ENCODE measurements around the gene TACR3.
"Not testable (repeated sequence)": the region's sequence is repeated elsewhere in the genome, so short reads cannot be mapped to it uniquely, and the experiment has no call there.

The TACR3 gene

DNA sequence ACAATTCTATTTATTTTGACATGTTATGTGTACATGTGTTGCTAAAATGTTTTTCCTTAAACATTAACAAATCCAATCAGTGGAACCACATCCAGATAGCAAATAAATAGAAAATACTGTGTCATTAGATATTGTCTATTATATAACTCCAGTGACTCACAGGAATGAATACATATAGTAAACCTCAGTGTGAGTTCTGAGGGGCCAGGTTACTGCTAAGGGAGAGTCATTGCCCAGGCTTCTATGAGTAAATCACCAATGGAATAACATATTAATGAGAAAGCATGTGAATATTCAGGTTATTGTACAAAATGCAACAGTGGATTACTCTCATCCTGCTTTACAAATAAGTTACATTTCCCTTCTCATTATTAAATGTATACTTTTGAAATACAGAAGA is 27.2 kb downstream of the TACR3 start:
- no peaks in the 10 kb centered on the region for H3K9me3 ChIP-seq (ENCODE audit: control insufficient read depth, low read length)
- DNase-seq: no peak
- H3K4me1 ChIP-seq (ENCODE audit: control insufficient read depth, insufficient read depth, low read length, poor library complexity, severe bottlenecking): no peaks in the 10 kb centered on the region
- H3K4me3 ChIP-seq (ENCODE audit: insufficient read depth, low read depth, low read length, poor library complexity, severe bottlenecking): no peak overlapping the region
- no peak overlapping the region for H3K27ac ChIP-seq (ENCODE audit: insufficient read depth, low read length, poor library complexity, severe bottlenecking)
- H3K36me3 ChIP-seq (ENCODE audit: control insufficient read depth, insufficient read depth, low read length): no peaks in the 10 kb centered on the region
- H3K27me3 ChIP-seq (replicated peaks; ENCODE audit: control insufficient read depth, insufficient read depth, low read length, poor library complexity, severe bottlenecking): no peaks in the 10 kb centered on the region

- no peak for DNase-seq
- Histone ChIP-seq H3K27me3 (replicated peaks; ENCODE audit: control insufficient read depth, insufficient read depth, low read length, poor library complexity, severe bottlenecking) (no peaks in the 10 kb centered on the region), H3K27ac (ENCODE audit: insufficient read depth, low read length, poor library complexity, severe bottlenecking) (no peak overlapping the region), H3K9me3 (ENCODE audit: control insufficient read depth, low read length) (no peaks in the 10 kb centered on the region), H3K4me3 (ENCODE audit: insufficient read depth, low read depth, low read length, poor library complexity, severe bottlenecking) (no peak overlapping the region), H3K36me3 (ENCODE audit: control insufficient read depth, insufficient read depth, low read length) (no peaks in the 10 kb centered on the region), H3K4me1 (ENCODE audit: control insufficient read depth, insufficient read depth, low read length, poor library complexity, severe bottlenecking) (no peaks in the 10 kb centered on the region)
These were observed 45.8 kb downstream of the TACR3 start for GRCh38 chr4:103673983-103674382.

DNA sequence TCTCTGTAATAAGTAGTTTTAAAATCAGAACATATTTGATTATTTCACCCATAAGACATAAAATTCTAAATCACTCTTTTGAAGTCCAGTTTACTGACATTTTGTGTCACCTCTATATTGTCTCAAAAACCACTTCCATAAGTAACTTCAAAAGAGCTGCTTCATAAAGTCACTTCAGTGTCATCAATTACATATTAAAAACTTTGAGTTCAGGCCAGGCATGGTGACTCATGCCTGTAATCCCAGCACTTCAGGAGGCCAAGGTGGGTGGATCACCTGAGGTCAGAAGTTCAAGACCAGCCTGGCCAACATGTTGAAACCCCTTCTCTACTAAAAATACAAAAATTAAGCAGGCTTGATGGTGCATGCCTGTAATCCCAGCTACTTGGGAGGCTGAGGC is 53.0 kb downstream of the TACR3 start:
- H3K36me3 ChIP-seq (ENCODE audit: control insufficient read depth, insufficient read depth, low read length); H3K4me3 ChIP-seq (ENCODE audit: insufficient read depth, low read depth, low read length, poor library complexity, severe bottlenecking); H3K27me3 ChIP-seq (replicated peaks; ENCODE audit: control insufficient read depth, insufficient read depth, low read length, poor library complexity, severe bottlenecking); H3K9me3 ChIP-seq (ENCODE audit: control insufficient read depth, low read length); H3K27ac ChIP-seq (ENCODE audit: insufficient read depth, low read length, poor library complexity, severe bottlenecking); DNase-seq; H3K4me1 ChIP-seq (ENCODE audit: control insufficient read depth, insufficient read depth, low read length, poor library complexity, severe bottlenecking): not testable (repeated sequence)

DNA sequence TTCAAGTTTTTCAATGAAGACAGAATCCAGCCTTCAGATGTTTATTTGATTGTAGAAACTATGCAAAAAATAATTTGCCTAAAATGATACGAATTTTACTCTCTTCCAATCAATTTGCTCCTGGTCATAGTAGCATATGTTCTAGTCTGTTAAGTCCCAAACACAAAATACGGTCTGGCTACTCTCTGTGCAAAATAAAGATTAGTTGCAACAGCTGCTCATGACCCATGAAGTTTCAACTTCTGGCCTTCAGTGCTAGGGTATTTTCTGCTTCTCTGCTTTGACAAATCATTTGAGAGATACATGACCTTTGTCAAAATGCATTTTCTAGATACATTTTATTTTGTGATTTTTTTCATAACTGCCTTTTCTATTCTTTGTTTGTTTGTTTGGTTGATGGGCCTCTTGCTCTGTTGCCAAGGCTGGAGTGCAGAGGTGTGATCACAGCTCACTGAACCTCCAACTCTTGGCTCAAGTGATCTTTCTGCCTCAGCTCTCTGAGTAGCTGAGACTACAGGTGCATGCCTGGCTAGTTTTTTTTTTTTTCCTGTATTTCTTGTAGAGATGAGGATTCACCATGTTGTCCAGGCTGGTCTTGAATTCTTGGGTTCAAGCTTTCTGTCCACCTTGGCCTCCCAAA is 55.2 kb downstream of the TACR3 start:
- H3K27me3 ChIP-seq (replicated peaks; ENCODE audit: control insufficient read depth, insufficient read depth, low read length, poor library complexity, severe bottlenecking): no peaks in the 10 kb centered on the region
- H3K9me3 ChIP-seq (ENCODE audit: control insufficient read depth, low read length): no peaks in the 10 kb centered on the region
- no peaks in the 10 kb centered on the region for H3K4me1 ChIP-seq (ENCODE audit: control insufficient read depth, insufficient read depth, low read length, poor library complexity, severe bottlenecking)
- H3K4me3 ChIP-seq (ENCODE audit: insufficient read depth, low read depth, low read length, poor library complexity, severe bottlenecking): no peak overlapping the region
- DNase-seq: no peak
- H3K27ac ChIP-seq (ENCODE audit: insufficient read depth, low read length, poor library complexity, severe bottlenecking): no peak overlapping the region
- no peaks in the 10 kb centered on the region for H3K36me3 ChIP-seq (ENCODE audit: control insufficient read depth, insufficient read depth, low read length)

DNA sequence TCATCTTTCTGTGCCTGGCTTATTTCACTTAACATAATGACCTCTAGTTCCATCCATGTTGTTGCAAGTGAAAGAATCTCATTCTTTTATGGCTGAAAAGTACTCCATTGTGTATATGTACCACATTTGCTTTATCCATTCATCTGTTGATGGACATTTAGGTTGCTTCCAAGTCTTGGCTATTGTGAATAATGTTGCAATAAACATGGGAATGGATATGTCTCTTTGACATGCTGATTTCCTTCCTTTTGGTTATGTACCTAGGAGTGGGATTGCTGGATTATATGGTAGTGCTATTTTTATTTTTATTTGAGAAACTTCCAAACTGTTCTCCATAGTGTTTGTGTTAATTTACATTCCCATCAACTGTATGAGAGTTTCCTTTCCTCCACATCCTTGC is 71.2 kb downstream of the TACR3 start:
- no peak overlapping the region for H3K27ac ChIP-seq (ENCODE audit: insufficient read depth, low read length, poor library complexity, severe bottlenecking)
- peaks cover 5% of the 10 kb centered on the region for H3K9me3 ChIP-seq (ENCODE audit: control insufficient read depth, low read length)
- no peaks in the 10 kb centered on the region for H3K27me3 ChIP-seq (replicated peaks; ENCODE audit: control insufficient read depth, insufficient read depth, low read length, poor library complexity, severe bottlenecking)
- DNase-seq: no peak
- no peaks in the 10 kb centered on the region for H3K4me1 ChIP-seq (ENCODE audit: control insufficient read depth, insufficient read depth, low read length, poor library complexity, severe bottlenecking)
- H3K4me3 ChIP-seq (ENCODE audit: insufficient read depth, low read depth, low read length, poor library complexity, severe bottlenecking): no peak overlapping the region
- no peaks in the 10 kb centered on the region for H3K36me3 ChIP-seq (ENCODE audit: control insufficient read depth, insufficient read depth, low read length)

DNA sequence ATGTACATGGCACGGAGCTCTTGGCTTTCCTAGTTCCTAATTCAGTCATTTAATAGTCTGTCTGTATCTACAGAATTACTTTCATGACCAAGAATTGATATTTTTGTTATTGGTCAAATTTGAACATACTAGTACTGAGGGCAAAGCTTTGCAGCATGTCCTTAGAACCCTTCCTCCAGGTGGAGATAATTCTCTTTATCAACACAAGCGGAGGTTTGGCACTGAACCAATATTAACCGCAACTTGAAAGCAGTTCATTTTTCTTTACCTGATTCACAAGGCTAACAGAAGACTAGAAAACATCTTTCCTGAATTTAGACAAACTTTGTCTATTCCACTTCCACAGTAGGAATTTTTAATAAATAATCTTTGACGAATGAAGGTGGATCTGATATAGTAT is 73.8 kb downstream of the TACR3 start:
- DNase-seq: no peak
- Histone ChIP-seq H3K9me3 (ENCODE audit: control insufficient read depth, low read length) (no peaks in the 10 kb centered on the region), H3K27ac (ENCODE audit: insufficient read depth, low read length, poor library complexity, severe bottlenecking) (no peak overlapping the region), H3K4me3 (ENCODE audit: insufficient read depth, low read depth, low read length, poor library complexity, severe bottlenecking) (no peak overlapping the region), H3K36me3 (ENCODE audit: control insufficient read depth, insufficient read depth, low read length) (no peaks in the 10 kb centered on the region), H3K27me3 (replicated peaks; ENCODE audit: control insufficient read depth, insufficient read depth, low read length, poor library complexity, severe bottlenecking) (no peaks in the 10 kb centered on the region), H3K4me1 (ENCODE audit: control insufficient read depth, insufficient read depth, low read length, poor library complexity, severe bottlenecking) (no peaks in the 10 kb centered on the region)

GRCh38 chr4:103634236-103634635 is 85.5 kb downstream of the TACR3 start:
- no peak for DNase-seq
- no peak overlapping the region for H3K4me3 ChIP-seq (ENCODE audit: insufficient read depth, low read depth, low read length, poor library complexity, severe bottlenecking)
- no peaks in the 10 kb centered on the region for H3K27me3 ChIP-seq (replicated peaks; ENCODE audit: control insufficient read depth, insufficient read depth, low read length, poor library complexity, severe bottlenecking)
- no peaks in the 10 kb centered on the region for H3K4me1 ChIP-seq (ENCODE audit: control insufficient read depth, insufficient read depth, low read length, poor library complexity, severe bottlenecking)
- no peaks in the 10 kb centered on the region for H3K36me3 ChIP-seq (ENCODE audit: control insufficient read depth, insufficient read depth, low read length)
- H3K27ac ChIP-seq (ENCODE audit: insufficient read depth, low read length, poor library complexity, severe bottlenecking): no peak overlapping the region
- H3K9me3 ChIP-seq (ENCODE audit: control insufficient read depth, low read length): no peaks in the 10 kb centered on the region

GRCh38 chr4:103626296-103626695 is 93.5 kb downstream of the TACR3 start:
- H3K36me3 ChIP-seq (ENCODE audit: control insufficient read depth, insufficient read depth, low read length): no peaks in the 10 kb centered on the region
- no peaks in the 10 kb centered on the region for H3K9me3 ChIP-seq (ENCODE audit: control insufficient read depth, low read length)
- no peaks in the 10 kb centered on the region for H3K27me3 ChIP-seq (replicated peaks; ENCODE audit: control insufficient read depth, insufficient read depth, low read length, poor library complexity, severe bottlenecking)
- no peak for DNase-seq
- no peak overlapping the region for H3K4me3 ChIP-seq (ENCODE audit: insufficient read depth, low read depth, low read length, poor library complexity, severe bottlenecking)
- H3K27ac ChIP-seq (ENCODE audit: insufficient read depth, low read length, poor library complexity, severe bottlenecking): no peak overlapping the region
- no peaks in the 10 kb centered on the region for H3K4me1 ChIP-seq (ENCODE audit: control insufficient read depth, insufficient read depth, low read length, poor library complexity, severe bottlenecking)

DNA sequence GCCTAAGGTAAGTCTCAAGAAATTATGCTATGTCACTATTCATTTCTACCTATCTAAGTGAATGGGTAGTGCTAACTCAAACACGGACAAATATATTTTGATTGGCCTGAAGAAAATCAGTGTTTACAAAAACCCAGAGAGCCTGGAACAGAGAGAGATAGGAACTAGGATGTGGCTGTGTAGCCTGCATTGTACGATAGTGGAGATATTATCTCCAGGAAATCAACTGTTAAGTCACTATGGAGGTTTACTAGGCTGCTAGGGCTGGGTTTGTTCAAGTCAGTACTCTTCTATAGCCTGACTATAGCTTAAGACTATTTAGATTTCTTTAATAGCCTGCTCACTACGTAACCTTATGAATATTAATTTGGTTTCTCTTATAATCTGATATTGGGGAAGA is 127.9 kb downstream of the TACR3 start:
- no peaks in the 10 kb centered on the region for H3K36me3 ChIP-seq (ENCODE audit: control insufficient read depth, insufficient read depth, low read length)
- no peaks in the 10 kb centered on the region for H3K9me3 ChIP-seq (ENCODE audit: control insufficient read depth, low read length)
- no peak overlapping the region for H3K4me3 ChIP-seq (ENCODE audit: insufficient read depth, low read depth, low read length, poor library complexity, severe bottlenecking)
- no peak for DNase-seq
- no peak overlapping the region for H3K27ac ChIP-seq (ENCODE audit: insufficient read depth, low read length, poor library complexity, severe bottlenecking)
- no peaks in the 10 kb centered on the region for H3K27me3 ChIP-seq (replicated peaks; ENCODE audit: control insufficient read depth, insufficient read depth, low read length, poor library complexity, severe bottlenecking)
- H3K4me1 ChIP-seq (ENCODE audit: control insufficient read depth, insufficient read depth, low read length, poor library complexity, severe bottlenecking): no peaks in the 10 kb centered on the region

- H3K36me3 ChIP-seq (ENCODE audit: control insufficient read depth, insufficient read depth, low read length): no peaks in the 10 kb centered on the region
- no peaks in the 10 kb centered on the region for H3K9me3 ChIP-seq (ENCODE audit: control insufficient read depth, low read length)
- H3K27me3 ChIP-seq (replicated peaks; ENCODE audit: control insufficient read depth, insufficient read depth, low read length, poor library complexity, severe bottlenecking): no peaks in the 10 kb centered on the region
- H3K4me1 ChIP-seq (ENCODE audit: control insufficient read depth, insufficient read depth, low read length, poor library complexity, severe bottlenecking): no peaks in the 10 kb centered on the region
- no peak overlapping the region for H3K27ac ChIP-seq (ENCODE audit: insufficient read depth, low read length, poor library complexity, severe bottlenecking)
- DNase-seq: no peak
- no peak overlapping the region for H3K4me3 ChIP-seq (ENCODE audit: insufficient read depth, low read depth, low read length, poor library complexity, severe bottlenecking)
These were observed 152.2 kb downstream of the TACR3 start for GRCh38 chr4:103567591-103567990.

All from effector memory CD4-positive, alpha-beta T cell (primary cell).